ENCODE results near the gene CRYBB1. TPM values are rescaled to one million over a fixed set of nuclear protein-coding genes. Genes with fewer than 3 reads are reported as not detected.

CRYBB1 gene
- total RNA-seq, 4 donors from 2014 or later, result 0.42 TPM; not detected in 3

- H3K4me3 ChIP-seq (ENCODE audit: low read depth, poor library complexity, severe bottlenecking), result peak within 1 kb of the TSS; percentile 89
- 1 to 4% methylated on average over 14 to 30 of the region's 72 CpGs for WGBS, 2 donors
- DNase-seq (ENCODE audit: low spot score in 2 of 2), result peak; percentile 51 to 96
- TF ChIP-seq, protein P1, sequence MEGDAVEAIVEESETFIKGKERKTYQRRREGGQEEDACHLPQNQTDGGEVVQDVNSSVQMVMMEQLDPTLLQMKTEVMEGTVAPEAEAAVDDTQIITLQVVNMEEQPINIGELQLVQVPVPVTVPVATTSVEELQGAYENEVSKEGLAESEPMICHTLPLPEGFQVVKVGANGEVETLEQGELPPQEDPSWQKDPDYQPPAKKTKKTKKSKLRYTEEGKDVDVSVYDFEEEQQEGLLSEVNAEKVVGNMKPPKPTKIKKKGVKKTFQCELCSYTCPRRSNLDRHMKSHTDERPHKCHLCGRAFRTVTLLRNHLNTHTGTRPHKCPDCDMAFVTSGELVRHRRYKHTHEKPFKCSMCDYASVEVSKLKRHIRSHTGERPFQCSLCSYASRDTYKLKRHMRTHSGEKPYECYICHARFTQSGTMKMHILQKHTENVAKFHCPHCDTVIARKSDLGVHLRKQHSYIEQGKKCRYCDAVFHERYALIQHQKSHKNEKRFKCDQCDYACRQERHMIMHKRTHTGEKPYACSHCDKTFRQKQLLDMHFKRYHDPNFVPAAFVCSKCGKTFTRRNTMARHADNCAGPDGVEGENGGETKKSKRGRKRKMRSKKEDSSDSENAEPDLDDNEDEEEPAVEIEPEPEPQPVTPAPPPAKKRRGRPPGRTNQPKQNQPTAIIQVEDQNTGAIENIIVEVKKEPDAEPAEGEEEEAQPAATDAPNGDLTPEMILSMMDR (IDR thresholded peaks at IDR 0.05), result no peak
- TF ChIP-seq POLR2A (IDR thresholded peaks at IDR 0.05), result no peak
- intact Hi-C loops (cut with DNase I; ENCODE audit: low total_unique reads), result no loop called here
Measured at GRCh38 chr22:26589845-26590736, 27.7 kb downstream of the CRYBB1 start, which contains the start of gene TPST2. Gene TPST2 (minus strand): TSS chr22:26590132. CDS start chr22:26541630, 48,502 bp downstream.

- peak in 1 of 2 donors; percentile 22 for DNase-seq (ENCODE audit: low spot score in 2 of 2)
- TF ChIP-seq POLR2A (IDR thresholded peaks at IDR 0.05), result no peak
- TF ChIP-seq, protein P1 (IDR thresholded peaks at IDR 0.05), result no peak
- H3K4me3 ChIP-seq (ENCODE audit: low read depth, poor library complexity, severe bottlenecking), result peak overlapping the region; percentile 89
- 0 to 1% methylated on average over 11 to 36 of the region's 44 CpGs for WGBS, 2 donors
- intact Hi-C loops (cut with DNase I; ENCODE audit: low total_unique reads), result no loop called here
Measured at GRCh38 chr22:26589367-26589844, 28.4 kb downstream of the CRYBB1 start.

DNA sequence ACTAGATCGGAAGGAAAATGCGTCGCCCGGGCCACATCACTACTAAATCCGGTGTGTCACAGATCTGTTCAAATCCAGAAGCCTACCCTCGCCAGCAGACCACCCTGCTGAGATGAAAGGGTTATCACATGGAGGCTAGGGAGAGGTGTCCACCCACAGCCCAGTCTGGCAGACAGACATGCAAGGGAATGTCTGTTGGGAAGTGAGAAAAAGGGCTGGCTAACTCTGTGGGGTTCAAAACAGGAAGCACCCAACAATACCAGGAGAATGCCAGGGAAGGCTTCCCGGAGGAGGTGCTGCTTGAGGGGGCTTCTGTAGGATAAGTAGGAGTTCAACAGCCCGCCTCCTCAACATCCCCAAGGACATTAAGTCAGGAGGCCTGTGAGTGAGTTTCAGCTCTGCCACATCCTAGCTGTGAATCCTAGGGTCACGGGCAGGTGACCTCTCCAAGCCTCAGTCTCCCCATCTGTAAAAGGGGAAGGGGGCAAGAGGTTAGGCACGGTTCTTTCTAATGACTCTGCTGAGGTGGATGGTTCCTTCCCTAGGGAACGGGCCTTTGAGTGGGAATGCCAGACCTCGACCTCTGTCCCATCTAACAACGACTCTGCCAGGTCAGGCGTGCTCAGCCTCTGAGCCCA is 29.0 kb downstream of the CRYBB1 start:
- WGBS, 2 donors, result 61 to 62% methylated on average over 14 of the region's 14 CpGs
- TF ChIP-seq, protein P1 (IDR thresholded peaks at IDR 0.05), result no peak
- no peak for TF ChIP-seq POLR2A (IDR thresholded peaks at IDR 0.05)
- intact Hi-C loops (cut with DNase I; ENCODE audit: low total_unique reads), result no loop called here
- DNase-seq (ENCODE audit: low spot score in 2 of 2), result no peak
- peak overlapping the region; percentile 89 for H3K4me3 ChIP-seq (ENCODE audit: low read depth, poor library complexity, severe bottlenecking)

DNA sequence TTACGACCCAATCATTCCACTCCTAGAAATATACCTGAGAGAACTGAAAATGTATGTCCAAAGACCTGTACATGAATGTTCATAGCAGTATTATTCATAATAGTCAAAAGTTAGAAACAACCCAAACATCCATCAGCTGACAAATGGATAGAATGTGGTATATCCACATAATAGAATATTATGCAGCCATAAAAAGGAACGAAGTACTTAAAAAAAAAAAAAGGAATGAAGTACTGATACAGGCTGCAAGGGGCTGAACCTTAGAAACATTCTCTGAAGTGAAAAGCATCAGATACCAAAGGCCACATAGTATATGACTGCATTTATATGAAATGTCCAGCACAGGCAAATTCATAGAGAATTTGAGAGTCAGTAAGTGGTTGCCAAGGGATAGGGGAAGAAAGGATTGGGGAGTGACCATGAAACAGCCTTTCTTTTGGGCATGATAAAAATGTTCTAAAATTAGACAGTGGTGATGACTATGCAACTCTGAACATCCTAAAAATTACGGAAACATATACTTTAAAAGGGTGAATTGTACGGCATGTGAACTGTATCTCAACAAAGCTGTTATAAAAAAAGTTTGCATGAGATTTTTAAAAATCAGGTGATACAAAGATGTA is 29.7 kb downstream of the CRYBB1 start:
- 88% methylated on average over 4 of the region's 4 CpGs for WGBS, 2 donors
- no peak overlapping the region for H3K4me3 ChIP-seq (ENCODE audit: low read depth, poor library complexity, severe bottlenecking)
- DNase-seq (ENCODE audit: low spot score in 2 of 2), result no peak
- intact Hi-C loops (cut with DNase I; ENCODE audit: low total_unique reads), result no loop called here
- TF ChIP-seq, protein P1 (IDR thresholded peaks at IDR 0.05), result no peak
- no peak for TF ChIP-seq POLR2A (IDR thresholded peaks at IDR 0.05)

GRCh38 chr22:26586556-26587325 is 31.1 kb downstream of the CRYBB1 start:
- 51 to 53% methylated on average over 11 of the region's 11 CpGs for WGBS, 2 donors
- intact Hi-C loops (cut with DNase I; ENCODE audit: low total_unique reads), result no loop called here
- H3K4me3 ChIP-seq (ENCODE audit: low read depth, poor library complexity, severe bottlenecking), result no peak overlapping the region
- DNase-seq (ENCODE audit: low spot score in 2 of 2), result no peak
- TF ChIP-seq, protein P1 (IDR thresholded peaks at IDR 0.05), result no peak
- no peak for TF ChIP-seq POLR2A (IDR thresholded peaks at IDR 0.05)
